ENCODE data around the gene NF2.

Gene NF2

DNA sequence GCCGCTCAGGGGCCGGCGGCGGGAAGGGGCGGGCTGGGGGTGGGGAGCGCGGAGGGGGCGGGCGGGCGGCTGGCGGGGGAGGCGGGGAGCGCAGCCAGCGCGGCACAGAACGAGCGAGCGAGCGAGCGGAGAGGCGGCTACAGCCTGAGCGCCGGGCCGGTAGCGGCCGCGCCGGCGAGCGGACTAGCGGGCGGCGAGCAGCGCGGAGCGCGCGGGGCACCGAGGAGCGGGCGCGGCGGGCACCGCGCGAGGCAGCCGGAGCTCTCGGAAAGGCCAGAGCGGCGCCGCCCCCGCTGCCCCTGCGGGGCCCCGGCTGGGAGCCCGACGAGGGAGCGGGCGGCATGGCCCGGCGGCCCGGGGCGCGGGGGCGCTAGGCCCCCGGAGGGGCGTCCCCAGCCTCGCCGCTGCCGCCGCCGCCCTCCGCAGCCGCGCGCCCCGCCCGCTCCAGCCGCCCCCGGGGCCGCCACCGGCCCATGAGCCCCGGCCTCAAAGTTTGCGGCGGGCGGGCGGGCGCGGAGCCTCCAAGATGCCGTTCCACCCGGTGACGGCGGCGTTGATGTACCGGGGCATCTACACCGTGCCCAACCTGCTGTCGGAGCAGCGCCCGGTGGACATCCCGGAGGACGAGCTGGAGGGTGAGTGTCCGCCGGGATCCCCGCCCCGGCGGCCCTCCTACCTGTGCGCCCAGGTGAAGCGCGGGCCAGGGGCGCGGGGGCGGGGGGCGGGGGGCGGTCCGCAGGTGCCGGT is 116.6 kb downstream of the NF2 start, which contains the start of gene CABP7:
CABP7 (plus strand) TSS at position 105 of the 747 bp plus-strand sequence; CDS start at position 527, 422 bp downstream.
- Mint-ChIP-seq H3K27ac (no peak within 1 kb of the TSS), H3K9me3 (no peaks in the 10 kb centered on the region), H3K4me3 (no peak within 1 kb of the TSS), H3K36me3 (ENCODE audit: low read depth) (no peaks in the 10 kb centered on the region), H3K4me1 (ENCODE audit: low read depth) (no peaks in the 10 kb centered on the region), H3K27me3 (peaks cover 40% of the 10 kb centered on the region)

DNA sequence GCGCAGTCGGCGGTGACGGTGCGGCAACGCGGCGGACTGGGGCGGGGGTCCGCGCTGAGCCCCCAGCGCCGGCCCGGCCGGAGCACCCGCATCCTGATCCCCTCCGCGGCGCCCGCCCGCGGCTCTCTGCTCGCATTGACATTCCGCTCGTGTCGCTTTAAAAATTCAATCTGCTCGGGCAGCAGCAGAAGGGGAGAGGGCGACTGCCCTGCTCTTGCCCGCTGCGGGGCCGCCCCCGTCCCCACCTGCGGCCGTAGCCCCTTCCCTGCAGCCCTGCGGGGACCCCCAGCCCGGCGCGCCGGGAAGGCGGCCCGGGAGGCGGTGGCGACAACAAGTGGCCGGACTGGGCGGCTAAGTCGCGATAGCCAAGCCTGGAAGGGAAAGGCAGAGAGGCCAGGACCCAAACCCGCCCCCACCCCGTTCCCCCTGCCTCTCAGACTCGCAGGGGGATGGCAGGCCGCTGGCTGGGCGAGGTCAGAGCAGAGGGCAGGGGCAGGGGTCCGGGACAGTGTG is 117.4 kb downstream of the NF2 start:
- Mint-ChIP-seq H3K4me1 (ENCODE audit: low read depth) (no peaks in the 10 kb centered on the region), H3K4me3 (no peak overlapping the region), H3K36me3 (ENCODE audit: low read depth) (no peaks in the 10 kb centered on the region), H3K27ac (no peak overlapping the region), H3K27me3 (peaks cover 39% of the 10 kb centered on the region), H3K9me3 (no peaks in the 10 kb centered on the region)

DNA sequence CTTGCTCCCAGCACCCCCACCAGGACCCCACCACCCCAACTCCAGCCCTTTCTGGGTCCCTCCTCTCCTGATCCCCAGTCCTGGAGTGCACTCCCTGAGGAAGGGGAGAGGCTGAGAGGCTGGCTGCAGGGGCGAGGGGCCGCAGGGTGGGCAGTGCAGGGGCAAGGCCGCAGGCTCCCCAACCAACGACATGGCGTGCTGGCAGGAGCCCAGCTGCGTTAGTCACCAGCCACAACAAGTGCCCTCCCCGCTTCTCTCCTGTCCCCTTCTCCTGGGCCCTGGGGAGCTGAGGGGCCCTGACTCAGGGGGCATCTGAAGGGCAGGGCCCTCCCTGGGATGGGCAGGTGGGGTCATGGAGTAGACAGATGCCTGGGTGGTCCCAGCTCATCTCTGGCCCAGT is 118.7 kb downstream of the NF2 start:
- Mint-ChIP-seq H3K4me1 (ENCODE audit: low read depth) (no peaks in the 10 kb centered on the region), H3K9me3 (no peaks in the 10 kb centered on the region), H3K4me3 (no peak overlapping the region), H3K27ac (no peak overlapping the region), H3K36me3 (ENCODE audit: low read depth) (no peaks in the 10 kb centered on the region), H3K27me3 (peaks cover 26% of the 10 kb centered on the region)

DNA sequence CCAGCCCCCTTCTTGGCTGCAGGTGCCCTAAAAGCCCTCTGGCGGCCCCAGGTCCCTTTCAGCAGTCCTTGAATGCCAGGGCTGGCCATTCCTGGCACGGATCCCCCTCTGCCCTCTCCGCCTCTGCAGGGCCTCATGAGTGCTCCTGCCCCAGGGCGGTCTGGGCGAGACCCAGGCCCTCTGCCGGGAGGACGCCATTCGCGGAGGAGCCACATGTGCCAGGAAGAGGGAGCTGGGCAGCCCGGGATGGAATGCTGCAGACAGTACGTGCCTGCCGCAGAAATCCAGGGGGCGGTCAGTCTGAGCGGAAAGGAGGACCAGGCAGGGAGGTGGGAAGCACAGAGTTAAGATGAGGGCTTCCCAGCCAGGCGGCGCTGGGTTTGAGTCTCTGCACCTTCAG is 119.2 kb downstream of the NF2 start:
- Mint-ChIP-seq H3K27me3 (peaks cover 23% of the 10 kb centered on the region), H3K4me1 (ENCODE audit: low read depth) (no peaks in the 10 kb centered on the region), H3K27ac (no peak overlapping the region), H3K36me3 (ENCODE audit: low read depth) (no peaks in the 10 kb centered on the region), H3K9me3 (no peaks in the 10 kb centered on the region), H3K4me3 (no peak overlapping the region)

DNA sequence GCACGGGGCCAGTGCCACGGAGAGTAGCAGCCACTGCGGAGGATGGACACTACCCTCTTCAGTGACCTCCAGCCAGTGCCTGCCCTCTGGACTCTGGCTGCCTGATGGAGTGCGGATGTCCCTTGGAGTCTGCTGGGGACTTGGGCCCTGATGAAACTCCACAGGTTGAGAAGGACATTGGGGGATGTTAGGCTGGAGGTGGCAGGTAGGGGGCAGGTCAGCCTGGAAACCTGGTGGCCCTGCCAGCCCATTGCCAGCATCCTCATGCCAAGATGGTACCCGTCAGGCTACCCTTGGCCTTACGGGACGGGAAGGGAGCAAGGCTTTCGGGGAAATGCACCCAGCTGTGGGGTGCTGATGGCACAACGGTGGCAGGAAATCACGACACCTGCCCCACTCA is 120.3 kb downstream of the NF2 start:
- Mint-ChIP-seq H3K4me1 (ENCODE audit: low read depth) (no peaks in the 10 kb centered on the region), H3K4me3 (no peak overlapping the region), H3K27me3 (peaks cover 16% of the 10 kb centered on the region), H3K36me3 (ENCODE audit: low read depth) (no peaks in the 10 kb centered on the region), H3K9me3 (no peaks in the 10 kb centered on the region), H3K27ac (no peak overlapping the region)

DNA sequence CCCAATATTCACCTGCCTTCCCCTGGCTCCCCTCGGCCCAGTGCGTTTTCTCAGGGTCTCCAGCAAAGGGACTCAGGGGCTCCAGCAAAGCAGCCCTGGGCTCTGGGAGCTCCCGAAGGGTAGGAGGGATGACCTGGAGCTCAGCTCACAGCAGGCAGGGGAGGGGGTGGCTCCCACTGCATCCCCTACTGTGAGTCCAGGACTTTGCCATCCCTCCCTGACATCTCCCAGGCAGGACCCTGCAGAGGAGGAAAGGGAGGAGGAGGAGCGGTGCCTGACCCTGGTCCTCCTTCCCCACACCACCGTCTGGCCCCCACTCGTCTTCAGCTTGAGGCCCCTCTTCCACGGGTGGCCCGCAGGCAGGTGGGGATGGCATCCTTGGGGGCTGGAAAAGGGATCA is 121.4 kb downstream of the NF2 start:
- Mint-ChIP-seq H3K4me1 (ENCODE audit: low read depth) (no peaks in the 10 kb centered on the region), H3K27ac (no peak overlapping the region)

DNA sequence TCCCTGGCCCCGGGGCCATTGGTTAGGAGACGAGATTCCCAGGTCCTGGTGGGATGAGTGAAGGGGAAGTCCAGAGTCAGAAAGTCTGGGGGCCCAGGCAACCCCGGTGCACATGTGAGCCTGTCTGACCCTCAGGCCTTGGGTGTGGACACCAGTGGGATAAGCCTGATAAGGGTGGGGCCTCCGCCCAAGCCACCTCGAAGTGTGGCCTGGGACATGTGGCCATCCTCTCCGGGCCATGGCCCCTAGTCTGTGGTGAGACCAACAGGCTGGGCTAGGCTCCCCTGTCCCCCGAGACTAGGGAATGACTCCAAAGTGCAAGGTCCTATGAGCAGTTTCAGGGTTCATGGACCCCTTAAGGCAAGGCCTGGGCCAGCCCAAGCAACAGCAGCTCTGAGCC is 122.7 kb downstream of the NF2 start:
- H3K36me3 Mint-ChIP-seq (ENCODE audit: low read depth): no peaks in the 10 kb centered on the region
- peaks cover 7% of the 10 kb centered on the region for H3K27me3 Mint-ChIP-seq
- no peaks in the 10 kb centered on the region for H3K9me3 Mint-ChIP-seq
- H3K4me3 Mint-ChIP-seq: no peak overlapping the region
- H3K4me1 Mint-ChIP-seq (ENCODE audit: low read depth): no peaks in the 10 kb centered on the region
- H3K27ac Mint-ChIP-seq: no peak overlapping the region

More for the DNA sequence above, 121.4 kb downstream of the NF2 start:
- H3K27me3 Mint-ChIP-seq: peaks cover 7% of the 10 kb centered on the region
- H3K36me3 Mint-ChIP-seq (ENCODE audit: low read depth): no peaks in the 10 kb centered on the region
- H3K9me3 Mint-ChIP-seq: no peaks in the 10 kb centered on the region
- H3K4me3 Mint-ChIP-seq: no peak overlapping the region

DNA sequence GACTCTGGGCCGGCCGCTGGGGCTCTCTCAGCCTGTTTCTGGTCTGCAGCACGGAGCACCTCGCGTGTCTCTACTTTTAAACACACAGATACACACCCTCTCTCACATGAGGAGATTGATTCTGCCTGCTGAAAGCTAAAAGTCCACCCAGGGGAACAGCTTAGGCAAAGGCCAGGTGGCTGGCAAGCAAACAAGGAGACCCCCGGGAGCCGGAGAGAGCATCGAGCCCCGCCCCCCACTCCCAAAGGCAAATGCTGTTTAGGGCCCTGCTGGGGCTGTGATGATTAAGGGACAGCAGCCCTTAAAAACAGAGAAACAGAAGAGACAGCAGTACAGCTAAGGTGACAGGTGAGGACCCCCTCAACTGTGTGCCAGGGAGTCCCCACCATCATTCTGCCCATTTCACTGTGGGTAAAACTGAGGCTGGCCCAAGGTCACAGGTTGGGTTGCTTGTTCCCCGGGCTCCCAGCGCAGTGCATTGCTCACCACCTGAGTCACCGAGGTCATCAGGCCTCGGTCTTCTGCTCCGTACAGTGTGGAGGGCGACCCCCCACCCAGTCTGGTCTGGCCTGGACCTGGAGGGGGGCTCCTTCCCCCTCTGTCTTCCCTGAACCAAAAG is 123.2 kb downstream of the NF2 start:
- Mint-ChIP-seq H3K27me3 (peaks cover 3% of the 10 kb centered on the region), H3K4me3 (no peak overlapping the region), H3K4me1 (ENCODE audit: low read depth) (no peaks in the 10 kb centered on the region), H3K9me3 (no peaks in the 10 kb centered on the region), H3K27ac (no peak overlapping the region), H3K36me3 (ENCODE audit: low read depth) (no peaks in the 10 kb centered on the region)

DNA sequence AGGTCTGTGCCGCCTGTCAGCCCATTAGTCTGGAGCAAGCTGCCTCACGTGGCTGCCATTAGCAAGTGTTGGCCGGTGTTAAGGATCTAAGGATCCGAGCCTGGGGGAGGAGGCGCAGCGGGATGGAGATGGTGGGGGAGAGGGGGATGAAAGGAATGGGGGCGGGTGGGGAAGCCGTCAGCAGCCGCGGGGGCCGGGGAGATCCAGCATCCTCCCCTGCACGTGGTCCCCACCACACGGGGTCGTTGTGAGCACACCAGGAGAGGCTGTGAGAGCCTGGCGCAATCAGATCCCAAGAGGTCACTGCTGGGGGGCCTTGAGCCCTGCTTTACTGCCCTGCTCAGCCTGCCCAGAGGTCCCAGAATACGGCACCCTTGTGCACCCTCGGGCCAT is 123.7 kb downstream of the NF2 start:
- Mint-ChIP-seq H3K4me1 (ENCODE audit: low read depth) (no peaks in the 10 kb centered on the region), H3K4me3 (no peak overlapping the region), H3K27ac (no peak overlapping the region), H3K36me3 (ENCODE audit: low read depth) (no peaks in the 10 kb centered on the region), H3K9me3 (no peaks in the 10 kb centered on the region), H3K27me3 (no peaks in the 10 kb centered on the region)

DNA sequence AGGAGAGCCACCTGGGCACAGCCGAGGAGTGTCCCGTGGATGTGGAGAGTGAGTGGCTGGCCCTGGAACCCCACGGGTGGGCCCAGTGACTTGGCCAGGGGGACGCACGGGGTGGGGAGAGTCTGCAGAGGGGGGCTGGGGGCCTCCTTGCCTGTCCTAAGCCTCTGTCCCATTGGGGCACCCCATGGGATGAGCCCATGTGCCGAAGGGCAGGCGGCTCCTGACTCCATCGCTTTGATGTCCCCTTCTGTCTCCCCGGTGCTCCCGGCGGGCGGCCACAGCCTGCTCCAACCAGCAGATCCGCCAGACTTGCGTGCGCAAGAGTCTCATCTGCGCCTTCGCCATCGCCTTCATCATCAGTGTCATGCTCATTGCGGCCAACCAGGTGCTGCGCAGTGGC is 125.7 kb downstream of the NF2 start:
- H3K36me3 Mint-ChIP-seq (ENCODE audit: low read depth): no peaks in the 10 kb centered on the region
- H3K4me3 Mint-ChIP-seq: no peak overlapping the region
- no peaks in the 10 kb centered on the region for H3K27me3 Mint-ChIP-seq
- no peak overlapping the region for H3K27ac Mint-ChIP-seq
- H3K9me3 Mint-ChIP-seq: no peaks in the 10 kb centered on the region
- no peaks in the 10 kb centered on the region for H3K4me1 Mint-ChIP-seq (ENCODE audit: low read depth)

DNA sequence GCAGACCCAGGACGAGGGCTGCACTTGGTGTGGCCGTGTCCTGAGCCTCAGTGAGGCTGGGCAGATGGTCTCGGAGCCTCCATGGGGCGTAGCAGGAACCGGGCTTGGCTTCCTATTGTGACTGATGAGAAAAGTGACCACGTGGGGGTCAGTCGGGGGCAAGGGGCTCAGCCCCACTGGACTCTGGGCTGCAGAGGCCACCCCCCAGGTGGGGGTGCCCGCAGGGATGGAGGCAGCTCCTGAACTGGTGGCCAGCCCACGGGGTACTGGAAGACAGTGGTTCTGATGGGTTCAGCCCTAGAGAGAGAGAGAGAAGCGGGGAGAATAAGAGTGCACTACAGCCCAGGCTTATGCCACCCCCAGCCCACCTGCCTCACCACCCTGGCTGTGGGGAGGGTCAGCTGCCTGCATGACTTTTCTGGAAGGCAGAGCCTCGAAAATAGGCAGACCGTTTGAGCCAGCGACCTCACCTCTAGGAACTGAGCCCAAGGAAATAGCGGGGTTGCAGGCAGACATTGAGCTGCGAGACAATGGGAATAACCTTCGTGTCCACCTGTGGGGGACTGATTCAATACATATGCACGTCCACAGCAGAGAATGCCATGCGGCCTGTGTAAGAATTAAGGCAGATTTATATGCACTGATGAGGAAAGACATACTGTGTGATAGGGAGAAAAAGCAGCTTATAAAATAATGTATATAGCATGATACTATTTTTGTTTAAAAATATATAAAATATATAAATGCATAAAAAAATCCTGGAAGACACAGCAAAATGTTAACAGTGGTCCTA is 127.8 kb downstream of the NF2 start:
- no peaks in the 10 kb centered on the region for H3K27me3 Mint-ChIP-seq
- no peaks in the 10 kb centered on the region for H3K9me3 Mint-ChIP-seq
- no peak overlapping the region for H3K4me3 Mint-ChIP-seq
- no peaks in the 10 kb centered on the region for H3K4me1 Mint-ChIP-seq (ENCODE audit: low read depth)
- no peak overlapping the region for H3K27ac Mint-ChIP-seq
- no peaks in the 10 kb centered on the region for H3K36me3 Mint-ChIP-seq (ENCODE audit: low read depth)

DNA sequence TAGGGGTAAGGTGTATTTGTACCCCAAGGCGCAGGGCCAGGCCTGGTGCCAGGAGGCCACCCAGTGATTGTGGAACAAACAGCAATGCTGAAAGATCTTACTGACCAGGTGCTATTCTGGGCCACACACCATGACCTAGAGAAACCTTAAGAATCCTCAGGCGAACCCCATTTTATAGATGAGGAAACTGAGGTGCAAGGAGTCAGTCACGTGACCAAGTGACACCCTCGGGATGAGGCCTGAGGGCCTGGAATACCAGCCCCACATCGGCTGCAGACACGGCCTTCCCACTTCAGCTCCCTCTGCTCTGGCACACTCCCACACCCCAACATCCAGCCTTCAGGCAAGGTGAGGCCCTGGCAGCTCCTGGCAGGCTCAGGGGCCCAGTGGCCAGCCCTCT is 129.4 kb downstream of the NF2 start:
- Mint-ChIP-seq H3K27ac (no peak overlapping the region), H3K27me3 (no peaks in the 10 kb centered on the region), H3K4me1 (ENCODE audit: low read depth) (no peaks in the 10 kb centered on the region), H3K36me3 (ENCODE audit: low read depth) (no peaks in the 10 kb centered on the region), H3K9me3 (no peaks in the 10 kb centered on the region), H3K4me3 (no peak overlapping the region)

DNA sequence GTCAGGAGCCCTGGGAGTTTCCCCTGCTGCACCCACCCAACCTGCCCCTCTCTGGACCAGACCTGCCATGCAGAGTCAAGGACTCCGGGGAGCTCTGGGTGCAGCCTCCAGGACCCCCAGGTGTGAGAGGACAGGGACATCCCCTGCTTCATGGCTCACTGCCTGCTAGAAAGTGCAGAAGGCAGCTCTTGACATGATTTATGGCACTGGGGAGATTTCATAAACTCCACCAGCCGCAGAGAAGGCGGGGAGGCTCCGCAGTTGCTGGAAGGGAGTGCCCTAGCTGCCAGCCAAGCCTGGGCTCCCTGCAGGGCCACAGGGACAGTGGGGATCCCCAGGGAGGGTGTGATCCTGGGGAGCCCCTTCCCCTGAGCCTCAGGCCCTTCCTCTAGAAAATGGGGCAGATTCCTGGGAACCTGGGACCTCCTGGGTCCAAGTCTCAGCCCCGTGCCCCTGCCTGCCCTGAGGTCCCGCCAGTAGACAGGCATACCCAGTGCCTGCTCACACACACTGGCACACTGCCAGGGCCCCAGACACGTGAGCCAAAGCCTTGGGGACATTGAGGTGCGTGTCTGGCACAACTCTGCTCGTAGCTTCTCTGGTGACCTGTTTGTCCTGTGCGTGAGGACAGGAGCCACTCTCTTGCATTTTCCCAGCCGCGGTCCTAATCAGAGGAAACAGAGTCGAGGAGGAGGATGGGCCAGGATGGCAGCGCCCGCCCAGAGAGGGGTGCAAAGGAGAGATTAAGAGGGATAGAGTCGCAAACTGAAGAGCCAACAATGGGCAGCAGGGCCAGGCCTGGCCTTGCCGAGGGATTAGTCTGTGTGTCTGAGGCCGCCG is 130.1 kb downstream of the NF2 start:
- Mint-ChIP-seq H3K4me3 (no peak overlapping the region), H3K27me3 (no peaks in the 10 kb centered on the region), H3K36me3 (ENCODE audit: low read depth) (no peaks in the 10 kb centered on the region), H3K9me3 (no peaks in the 10 kb centered on the region), H3K4me1 (ENCODE audit: low read depth) (no peaks in the 10 kb centered on the region), H3K27ac (no peak overlapping the region)

DNA sequence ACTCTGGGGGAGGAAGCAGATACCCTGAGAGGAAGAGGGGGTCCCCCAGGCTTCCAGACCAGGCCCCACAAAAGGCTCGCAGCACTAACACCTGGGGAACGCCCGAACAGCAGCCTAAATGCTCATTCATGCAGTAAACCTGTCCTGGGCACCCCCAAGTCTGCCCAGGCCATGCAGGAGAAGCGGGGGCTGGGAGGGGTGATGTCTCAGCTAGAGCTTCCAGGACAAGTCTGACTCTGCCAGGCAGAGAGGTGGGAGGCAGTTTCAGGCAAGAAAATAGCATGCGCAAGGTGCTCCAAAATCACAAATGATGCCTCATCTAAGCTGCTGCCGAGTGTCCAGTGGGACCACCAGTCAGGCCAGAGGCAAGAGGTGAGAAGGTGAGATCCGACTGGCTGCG is 131.0 kb downstream of the NF2 start:
- H3K27me3 Mint-ChIP-seq: no peaks in the 10 kb centered on the region
- H3K9me3 Mint-ChIP-seq: no peaks in the 10 kb centered on the region
- peaks cover 3% of the 10 kb centered on the region for H3K36me3 Mint-ChIP-seq (ENCODE audit: low read depth)
- no peak overlapping the region for H3K4me3 Mint-ChIP-seq
- H3K27ac Mint-ChIP-seq: no peak overlapping the region
- H3K4me1 Mint-ChIP-seq (ENCODE audit: low read depth): no peaks in the 10 kb centered on the region

All from stimulated activated naive CD8-positive, alpha-beta T cell treated with anti-CD3 and anti-CD28 coated beads, Interleukin-15, Interleukin-2, amounts not matched to agents 100 ng/mL and 50 ng/mL, for 24 hours (primary cell).